ENCODE data around the gene IGSF21. TPM values are rescaled to one million over a fixed set of nuclear protein-coding genes. Genes with fewer than 3 reads are reported as not detected.

IGSF21 gene
- total and polyA plus RNA-seq, 2 of the 8 experiments (the other 6 are each of a cell fraction or from before 2014, with no cell fraction given) = 22.5 to 28.5 TPM

GRCh38 chr1:18284805-18285537 is 177.4 kb downstream of the IGSF21 start:
- Histone ChIP-seq H3K27ac (ENCODE audit: low read depth, low read length) (no peak overlapping the region), H3K79me2 (ENCODE audit: control insufficient read depth in 1 of 2, insufficient read depth in 2 of 2, low read length in 2 of 2) (no peaks in the 10 kb centered on the region), H3K9ac (replicated peaks in 1 of 4; ENCODE audit: extremely low read depth in 1 of 4, low read depth in 3 of 4, low read length in 3 of 4) (no peak overlapping the region; a peak in 1 of 7 replicates), H2BK120ac (replicated peaks; ENCODE audit: low read depth, low read length) (peak overlapping the region; percentile 3), H3K36me3 (ENCODE audit: control insufficient read depth in 2 of 4, insufficient read depth in 4 of 4, low read length in 3 of 4) (no peaks in the 10 kb centered on the region), H3K23ac (ENCODE audit: insufficient read length) (no peak overlapping the region), H3K18ac (ENCODE audit: extremely low read depth, low read length) (peak overlapping the region; percentile 10; the same call in 1 of the 2 replicates), H4K5ac (ENCODE audit: insufficient read length, low read depth, low read length) (no peak overlapping the region), H4K8ac (ENCODE audit: extremely low read depth, insufficient read depth, low read length) (no peak overlapping the region), H4K20me1 (replicated peaks in 1 of 2; ENCODE audit: control insufficient read depth in 1 of 2, insufficient read depth in 2 of 2, low read length in 2 of 2) (no peaks in the 10 kb centered on the region), H3K4me3 (ENCODE audit: extremely low read depth in 1 of 4, insufficient read depth in 2 of 4, low read depth in 3 of 4, low read length in 4 of 4) (no peak overlapping the region), H4K91ac (replicated peaks; ENCODE audit: insufficient read length, low read length) (peak overlapping the region; percentile 42), H2BK5ac (ENCODE audit: low read depth, low read length) (peak overlapping the region; percentile 67; the same call in 1 of the 2 replicates), H2AK5ac (ENCODE audit: low read depth, low read length) (0 out of 2 replicates have a peak overlapping the region, but pooled peaks have one; percentile 87), H2AFZ (ENCODE audit: low read length) (no peak overlapping the region), H3K9me3 (ENCODE audit: insufficient read depth in 2 of 2, low read depth in 1 of 2, low read length in 1 of 2) (no peaks in the 10 kb centered on the region), H3K27me3 (replicated peaks in 1 of 4; ENCODE audit: control insufficient read depth in 3 of 4, extremely low read depth in 1 of 4, insufficient read depth in 3 of 4, low read length in 3 of 4) (no peaks in the 10 kb centered on the region), H3K56ac (replicated peaks; ENCODE audit: insufficient read length, low read depth, low read length) (no peak overlapping the region), H2BK20ac (ENCODE audit: low read length) (peak overlapping the region; percentile 40; the same call in 1 of the 2 replicates), H3K4me1 (replicated peaks in 1 of 4; ENCODE audit: control insufficient read depth in 3 of 4, insufficient read depth in 4 of 4, low read length in 3 of 4) (peaks cover 8 to 32% (median 16%) of the 10 kb centered on the region in 4 experiments), H3K79me1 (ENCODE audit: low read depth, low read length) (no peaks in the 10 kb centered on the region), H3K4ac (replicated peaks; ENCODE audit: insufficient read length, low read depth, low read length) (no peak overlapping the region), H3K14ac (ENCODE audit: insufficient read length) (no peak overlapping the region), H3K4me2 (ENCODE audit: insufficient read depth in 1 of 2, low read depth in 2 of 2, low read length in 2 of 2) (no peak overlapping the region), H2BK12ac (ENCODE audit: low read depth, low read length) (peak overlapping the region; percentile 78; the same call in 1 of the 2 replicates), H3K23me2 (ENCODE audit: low read depth, low read length) (no peaks in the 10 kb centered on the region; the same call in 1 of the 2 replicates), H2BK15ac (ENCODE audit: low read length) (no peak overlapping the region; the same call in 1 of the 2 replicates)
- no peak for TF ChIP-seq YY1 (IDR thresholded peaks at IDR 0.05; ENCODE audit: low read depth, low read length)
- TF ChIP-seq EP300 (IDR thresholded peaks at IDR 0.05; ENCODE audit: borderline replicate concordance in 1 of 2, low read depth in 2 of 2, low read length in 2 of 2) = no peak
- no peak for TF ChIP-seq CEBPB (IDR thresholded peaks at IDR 0.05; ENCODE audit: low read depth, low read length)
- TF ChIP-seq HDAC2 (IDR thresholded peaks at IDR 0.05; ENCODE audit: borderline replicate concordance in 1 of 2, low read depth in 2 of 2, low read length in 2 of 2) = no peak
- no peak for TF ChIP-seq TBP (IDR thresholded peaks at IDR 0.05; ENCODE audit: low read depth, low read length)
- no peak for TF ChIP-seq NANOG (IDR thresholded peaks at IDR 0.05; ENCODE audit: insufficient read depth, low read depth, low read length, poor library complexity, severe bottlenecking)
- no peak for TF ChIP-seq SUZ12 (IDR thresholded peaks at IDR 0.05; ENCODE audit: low read length)
- no peak for TF ChIP-seq MAFK (IDR thresholded peaks at IDR 0.05; ENCODE audit: low read depth, low read length)
- FAIRE-seq = no peak
- CTCF ChIA-PET (ENCODE audit: partially characterized antibody) = interaction anchor here (1.0 to 2.2 kb wide), 5 partner anchors 15 to 290 kb away, joined by 3 to 13 read pairs (median 3); no protein-coding TSS in a partner anchor
- 84% methylated on average over 10 of the region's 11 CpGs; no CpG with 5 or more reads in 1 of the 2 experiments for WGBS, 2 experiments (ENCODE audit: extremely low coverage in 1 of 2, insufficient coverage in 1 of 2, insufficient read length in 1 of 2, insufficient replicate concordance in 2 of 2, low coverage in 1 of 2, low lambda C conversion rate in 2 of 2, missing lambda C conversion rate in 1 of 2)
- POLR2A ChIA-PET (ENCODE audit: partially characterized antibody) = interaction anchor here (1.6 to 1.8 kb wide), 2 partner anchors 9 to 16 kb away, joined by 4 read pairs; no protein-coding TSS in a partner anchor
- no peak for DNase-seq (ENCODE audit: low read depth in 1 of 2, low spot score in 2 of 2)
